Activated CD8-positive, alpha-beta T cell treated with anti-CD3 and anti-CD28 coated beads for 36 hours (primary cell): ENCODE results near the gene MEGF11. TPM values are rescaled to one million over a fixed set of nuclear protein-coding genes. Genes with fewer than 3 reads are reported as not detected.
A peak's percentile ranks its signal among the peaks of the same experiment; 100 is the strongest.

Source experiments
- ATAC-seq: fragments of 200-7000 bp; cut with Tn5 transposase; one replicate; pipeline ENCODE4 v1.10.0; 2021; ENCODE audit warnings: mild to moderate bottlenecking, moderate library complexity
- CTCF ChIA-PET: fragments of 350-600 bp; sonication (Branson Sonifier 250); formaldehyde crosslinking; loops from one replicate; lab custom pipeline; 2021; ENCODE audit warnings: antibody characterized with exemption; lab: Charles Lee
- POLR2A ChIA-PET: fragments of 350-600 bp; sonication (Branson Sonifier 250); formaldehyde crosslinking; loops from one replicate; lab custom pipeline; 2021; ENCODE audit warnings: antibody characterized with exemption; lab: Charles Lee
- DNase-seq: peaks from one replicate; pipeline ENCODE4 v3.0.0-alpha.2; 2020
- H3K27ac Mint-ChIP-seq: one replicate; pipeline ENCODE4 v1.8.0; 2021; ENCODE audit warnings: mild to moderate bottlenecking, mixed read lengths
- H3K27me3 Mint-ChIP-seq: one replicate; pipeline ENCODE4 v1.8.0; 2021; ENCODE audit warnings: mixed read lengths
- H3K36me3 Mint-ChIP-seq: one replicate; pipeline ENCODE4 v1.8.0; 2021; ENCODE audit warnings: low read depth, mixed read lengths
- H3K4me1 Mint-ChIP-seq: one replicate; pipeline ENCODE4 v1.8.0; 2021; ENCODE audit warnings: low read depth, mixed read lengths
- H3K4me3 Mint-ChIP-seq: one replicate; pipeline ENCODE4 v1.8.0; 2021; ENCODE audit warnings: mild to moderate bottlenecking, moderate library complexity, mixed read lengths
- H3K9me3 Mint-ChIP-seq: one replicate; pipeline ENCODE4 v1.8.0; 2021; ENCODE audit warnings: mixed read lengths
- intact Hi-C: fragments of 100-400 bp; cut with micrococcal nuclease; formaldehyde crosslinking; loops from one replicate; pipeline ENCODE4 v1.10.0; 2022
- total RNA-seq, 2 experiments: library from RNA; stranded (reverse); gene quantifications; one replicate each; pipeline ENCODE4 v1.2.3, GENCODE V29; 2021
- TF ChIP-seq, protein P1 (sequence below): fragments of 200-600 bp; IDR thresholded peaks from one replicate; pipeline ENCODE4 v1.8.0; 2022; ENCODE audit warnings: antibody characterized with exemption, mild to moderate bottlenecking

Gene MEGF11
- total RNA-seq, 2 experiments from 2014 or later = not detected

DNA sequence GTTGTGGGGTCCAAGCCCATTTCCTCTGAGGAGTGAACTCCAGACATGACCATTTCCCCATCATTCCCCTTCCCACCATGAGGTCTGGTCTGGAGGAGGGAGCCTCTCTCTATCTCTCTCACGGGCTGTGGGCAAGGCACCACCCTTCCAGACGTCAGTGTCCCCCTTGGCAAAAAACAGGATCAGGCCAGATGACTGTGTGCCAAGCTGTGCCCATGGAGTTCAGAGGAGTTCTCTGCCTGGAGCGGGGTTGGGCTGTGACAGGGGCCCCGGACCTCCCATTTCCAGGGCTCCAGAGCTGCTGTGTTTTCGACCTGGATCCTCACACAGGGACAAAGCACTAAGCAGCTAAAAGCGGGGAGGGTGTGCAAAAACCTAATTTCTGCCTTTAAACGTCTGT lies 259.8 kb downstream of the MEGF11 start:
- Mint-ChIP-seq H3K4me3 (no peak overlapping the region), H3K36me3 (no peaks in the 10 kb centered on the region), H3K27ac (no peak overlapping the region), H3K9me3 (no peaks in the 10 kb centered on the region), H3K27me3 (peaks cover 27% of the 10 kb centered on the region), H3K4me1 (no peaks in the 10 kb centered on the region)
- ATAC-seq = no peak
- DNase-seq = no peak
- intact Hi-C loops = no loop called here
- CTCF ChIA-PET = no interaction called here
- POLR2A ChIA-PET = interaction anchor here (1.3 kb wide), 1 partner anchor 11 kb away, joined by 3 read pairs; no protein-coding TSS in a partner anchor
- TF ChIP-seq, protein P1, sequence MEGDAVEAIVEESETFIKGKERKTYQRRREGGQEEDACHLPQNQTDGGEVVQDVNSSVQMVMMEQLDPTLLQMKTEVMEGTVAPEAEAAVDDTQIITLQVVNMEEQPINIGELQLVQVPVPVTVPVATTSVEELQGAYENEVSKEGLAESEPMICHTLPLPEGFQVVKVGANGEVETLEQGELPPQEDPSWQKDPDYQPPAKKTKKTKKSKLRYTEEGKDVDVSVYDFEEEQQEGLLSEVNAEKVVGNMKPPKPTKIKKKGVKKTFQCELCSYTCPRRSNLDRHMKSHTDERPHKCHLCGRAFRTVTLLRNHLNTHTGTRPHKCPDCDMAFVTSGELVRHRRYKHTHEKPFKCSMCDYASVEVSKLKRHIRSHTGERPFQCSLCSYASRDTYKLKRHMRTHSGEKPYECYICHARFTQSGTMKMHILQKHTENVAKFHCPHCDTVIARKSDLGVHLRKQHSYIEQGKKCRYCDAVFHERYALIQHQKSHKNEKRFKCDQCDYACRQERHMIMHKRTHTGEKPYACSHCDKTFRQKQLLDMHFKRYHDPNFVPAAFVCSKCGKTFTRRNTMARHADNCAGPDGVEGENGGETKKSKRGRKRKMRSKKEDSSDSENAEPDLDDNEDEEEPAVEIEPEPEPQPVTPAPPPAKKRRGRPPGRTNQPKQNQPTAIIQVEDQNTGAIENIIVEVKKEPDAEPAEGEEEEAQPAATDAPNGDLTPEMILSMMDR = no peak

DNA sequence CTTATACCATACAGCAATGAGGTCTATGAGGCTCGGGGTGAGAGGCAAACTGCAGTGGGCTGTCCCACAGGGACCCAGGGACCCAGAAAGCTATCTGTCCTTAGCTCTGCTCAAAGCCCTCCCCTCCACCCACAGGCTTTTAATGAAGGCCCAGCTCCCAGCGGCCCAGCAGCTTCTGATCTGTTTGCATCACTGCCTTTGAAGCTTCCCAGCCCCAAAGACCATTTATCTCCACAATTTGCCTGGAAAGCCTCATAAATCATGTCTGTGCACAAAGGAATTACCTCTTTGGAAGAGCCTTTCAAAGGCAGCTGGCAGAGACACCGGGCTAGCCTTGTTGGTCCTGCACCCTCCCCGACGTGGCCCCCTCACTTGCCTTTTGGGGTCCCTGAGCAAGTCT lies 260.3 kb downstream of the MEGF11 start:
- Mint-ChIP-seq H3K4me1 (no peaks in the 10 kb centered on the region), H3K36me3 (no peaks in the 10 kb centered on the region), H3K9me3 (no peaks in the 10 kb centered on the region), H3K27ac (no peak overlapping the region), H3K27me3 (peaks cover 27% of the 10 kb centered on the region), H3K4me3 (no peak overlapping the region)
- TF ChIP-seq, protein P1 = no peak
- intact Hi-C loops = no loop called here
- POLR2A ChIA-PET = no interaction called here
- CTCF ChIA-PET = no interaction called here
- ATAC-seq (no peak), DNase-seq (no peak)

DNA sequence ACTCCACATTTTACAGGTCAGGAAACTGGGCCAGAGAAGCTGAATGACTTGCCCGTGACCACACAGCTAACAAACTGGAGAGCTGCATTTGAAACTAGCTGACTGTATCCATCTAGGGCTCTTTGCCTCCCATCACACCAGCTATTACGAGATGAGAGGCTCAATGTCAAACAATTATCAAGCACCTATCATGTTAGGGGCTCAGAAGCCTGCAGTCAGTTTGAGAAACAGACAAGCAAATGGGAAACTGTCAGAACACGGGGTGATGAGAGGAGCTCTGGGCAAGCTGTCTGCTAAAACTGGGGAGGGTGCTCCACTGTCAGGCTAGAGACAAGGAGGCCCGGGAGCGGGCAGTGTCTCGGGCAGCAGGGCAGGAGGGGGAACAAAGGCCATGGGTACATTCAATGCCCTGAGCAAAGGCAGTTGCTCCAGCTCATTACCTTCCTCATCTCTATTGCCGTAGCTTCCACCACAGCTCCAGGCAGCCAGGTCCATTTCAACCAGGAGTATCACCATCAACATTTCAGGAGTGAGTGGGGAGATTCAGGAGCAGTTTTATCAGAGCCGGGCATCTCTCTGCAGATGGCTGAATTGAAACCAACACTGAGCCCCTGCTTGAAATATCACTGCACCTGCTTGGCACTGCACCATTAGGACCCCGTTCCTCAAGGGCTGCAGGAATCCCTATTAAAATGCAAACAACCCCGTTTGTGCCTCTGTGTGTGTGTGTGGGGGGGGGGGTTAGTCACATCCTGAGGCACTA lies 261.6 kb downstream of the MEGF11 start:
- no peaks in the 10 kb centered on the region for H3K9me3 Mint-ChIP-seq
- no peak overlapping the region for H3K4me3 Mint-ChIP-seq
- TF ChIP-seq, protein P1 = no peak

DNA sequence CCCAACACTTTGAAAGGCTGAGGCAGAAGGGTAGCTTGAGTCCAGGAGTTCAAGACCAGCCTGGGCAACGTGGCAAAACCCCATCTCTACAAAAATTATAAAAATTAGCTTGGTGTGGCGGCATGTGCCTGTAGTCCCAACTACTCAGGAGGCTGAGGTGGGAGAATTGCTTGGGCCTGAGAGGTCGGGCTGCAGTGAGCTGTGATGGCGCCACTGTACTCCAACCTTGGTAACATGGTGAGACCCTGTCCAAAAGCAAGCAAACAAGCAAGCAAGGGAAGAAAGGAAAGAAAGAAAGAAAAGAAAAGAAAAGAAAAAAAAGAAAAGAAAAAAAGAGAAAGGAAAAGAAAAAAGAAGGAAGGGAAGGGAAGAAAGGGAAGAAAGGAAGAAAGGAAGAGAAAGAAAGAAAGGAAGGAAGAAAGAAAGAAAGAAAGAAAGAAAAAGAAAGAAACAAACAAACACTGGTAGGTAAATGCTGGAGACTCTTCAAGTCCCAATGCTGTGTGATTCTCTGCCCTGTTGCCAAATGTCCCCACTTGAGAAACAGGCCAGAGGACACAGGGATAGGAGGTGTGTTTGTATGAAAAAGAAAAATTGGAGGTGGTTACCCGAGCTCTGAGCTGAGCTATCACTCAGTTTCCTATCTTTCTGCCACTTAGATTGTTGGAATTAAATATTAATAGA lies 263.1 kb downstream of the MEGF11 start:
- intact Hi-C loops = no loop called here
- Mint-ChIP-seq H3K27me3 (peaks cover 24% of the 10 kb centered on the region), H3K4me3 (no peak overlapping the region), H3K9me3 (no peaks in the 10 kb centered on the region), H3K36me3 (no peaks in the 10 kb centered on the region), H3K4me1 (no peaks in the 10 kb centered on the region), H3K27ac (no peak overlapping the region)
- TF ChIP-seq, protein P1 = peak; percentile 14
- no peak for ATAC-seq
- DNase-seq = no peak
- POLR2A ChIA-PET = no interaction called here
- CTCF ChIA-PET = no interaction called here

More for the DNA sequence above, 261.6 kb downstream of the MEGF11 start:
- ChIA-PET CTCF (no interaction called here), POLR2A (no interaction called here)
- Mint-ChIP-seq H3K27me3 (peaks cover 21% of the 10 kb centered on the region), H3K36me3 (no peaks in the 10 kb centered on the region), H3K4me1 (no peaks in the 10 kb centered on the region), H3K27ac (no peak overlapping the region)
- ATAC-seq = no peak
- no peak for DNase-seq
- intact Hi-C loops = no loop called here

DNA sequence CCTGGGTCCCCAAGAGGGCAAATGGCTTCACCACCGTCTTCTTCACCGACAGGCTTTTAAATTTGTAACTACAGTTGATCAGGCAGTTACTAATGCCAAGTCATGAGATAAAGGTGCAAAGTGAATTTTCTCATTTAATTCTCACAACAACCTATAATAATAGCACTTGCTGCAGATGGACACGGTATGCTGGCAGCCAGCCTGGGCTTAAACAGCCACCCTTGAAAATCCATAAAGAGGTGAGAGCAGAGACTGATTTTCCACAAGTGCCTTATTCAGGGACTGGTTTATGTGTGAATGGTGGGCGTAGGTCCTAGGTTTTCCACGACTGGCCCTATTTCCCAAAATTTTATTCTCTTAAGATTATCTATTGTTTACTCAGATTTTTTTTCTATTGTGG lies 266.4 kb downstream of the MEGF11 start:
- intact Hi-C loops = no loop called here

More for the DNA sequence above, 266.4 kb downstream of the MEGF11 start:
- H3K27me3 Mint-ChIP-seq = peaks cover 18% of the 10 kb centered on the region
- H3K9me3 Mint-ChIP-seq = no peaks in the 10 kb centered on the region
- no peaks in the 10 kb centered on the region for H3K36me3 Mint-ChIP-seq
- H3K27ac Mint-ChIP-seq = no peak overlapping the region
- POLR2A ChIA-PET = no interaction called here
- TF ChIP-seq, protein P1 = no peak
- DNase-seq (no peak), ATAC-seq (no peak)
- H3K4me3 Mint-ChIP-seq = no peak overlapping the region
- H3K4me1 Mint-ChIP-seq = peaks cover 5% of the 10 kb centered on the region
- CTCF ChIA-PET = no interaction called here
